Measurements from ENCODE around the gene NACC2. TPM values are rescaled to one million over a fixed set of nuclear protein-coding genes. Genes with fewer than 3 reads are reported as not detected.

The NACC2 gene
- total and polyA plus RNA-seq, 2 donors (not counting 3 experiments of a cell fraction or from before 2014, with no cell fraction given) = 15.8 to 27.1 TPM

DNA sequence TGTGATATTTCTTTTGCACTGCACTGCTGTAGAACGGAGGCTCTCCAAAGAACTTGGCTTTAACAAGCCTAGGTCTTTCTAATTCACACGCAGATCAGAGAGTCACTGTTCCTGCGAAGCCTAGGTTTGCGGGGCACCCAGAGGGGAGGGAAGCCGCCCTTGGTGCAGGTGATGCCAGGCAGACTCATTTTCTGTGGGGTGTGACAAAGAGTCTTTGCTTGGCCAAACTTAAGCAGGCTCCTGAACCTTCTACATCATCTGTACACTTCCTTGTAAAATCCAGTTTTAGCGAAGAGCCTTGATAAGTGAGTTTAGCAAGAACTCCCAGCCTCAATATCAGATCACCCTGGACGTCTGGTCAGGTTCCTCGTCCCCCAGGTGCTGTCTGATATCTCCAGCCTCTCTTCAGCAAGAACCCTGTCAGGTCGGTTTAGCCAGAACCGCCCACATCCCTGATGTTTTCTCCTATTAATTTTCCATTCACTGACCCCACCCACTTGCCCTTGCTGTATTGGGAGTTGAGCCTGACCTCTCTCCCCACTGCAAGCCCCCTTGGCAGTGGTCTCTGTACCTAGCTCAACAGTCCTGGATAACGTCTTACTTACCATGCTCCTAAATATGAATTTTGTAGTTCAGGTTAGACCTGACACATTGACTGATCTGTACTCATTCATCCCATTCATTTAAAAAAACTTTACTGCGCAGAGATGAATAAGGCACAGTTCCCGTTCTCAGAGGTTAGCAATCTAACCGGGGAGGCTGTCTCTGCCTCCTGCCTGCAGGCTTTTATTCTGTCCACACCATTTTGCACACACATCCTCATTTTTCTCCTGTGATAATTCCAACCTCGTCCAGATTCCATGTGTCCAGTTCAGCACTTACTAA, 133.0 kb downstream of the NACC2 start:
- POLR2A ChIA-PET = no interaction called here
- intact Hi-C loops (cut with micrococcal nuclease) = loop anchor here (2.0 to 10.0 kb wide), 6 partner anchors 55 to 360 kb away; partner anchors contain the start of gene CAMSAP1

More for the DNA sequence above, 133.0 kb downstream of the NACC2 start:
- DNase-seq (ENCODE audit: low read depth, low spot score) = no peak
- H3K79me2 ChIP-seq (ENCODE audit: control insufficient read depth, insufficient read depth, low read length) = peaks cover 22% of the 10 kb centered on the region
- BruUV-seq (replicated peaks) = no TSS peak
- H3K36me3 ChIP-seq (ENCODE audit: control insufficient read depth in 2 of 2, extremely low read depth in 1 of 2, insufficient read depth in 2 of 2, low read length in 2 of 2) = no peaks in the 10 kb centered on the region
- CTCF ChIA-PET = interaction anchor here (0.9 to 2.8 kb wide), 11 partner anchors 8 to 243 kb away, joined by 3 to 20 read pairs (median 4); partner anchors contain the start of gene NACC2
- peak; percentile 74 for FAIRE-seq
- H3K27me3 ChIP-seq (ENCODE audit: control insufficient read depth in 2 of 2, insufficient read depth in 2 of 2, low read length in 2 of 2) = no peaks in the 10 kb centered on the region
- no peaks in the 10 kb centered on the region for H3K9me1 ChIP-seq (replicated peaks; ENCODE audit: control insufficient read depth, extremely low read depth, insufficient read depth, low read length)
- no peak overlapping the region for H3K4me2 ChIP-seq (ENCODE audit: insufficient read depth, low read length)
- H3K27ac ChIP-seq (ENCODE audit: insufficient read depth, low read depth, low read length) = no peak overlapping the region
- H2AFZ ChIP-seq (ENCODE audit: low read depth, low read length) = peak overlapping the region; percentile 23
- no peak overlapping the region for H3K4me3 ChIP-seq (replicated peaks in 1 of 3; ENCODE audit: insufficient read depth in 1 of 3, low read depth in 1 of 3, low read length in 3 of 3)
- H4K20me1 ChIP-seq (replicated peaks; ENCODE audit: control insufficient read depth, extremely low read depth, insufficient read depth, low read length) = no peaks in the 10 kb centered on the region
- H3K9ac ChIP-seq (replicated peaks; ENCODE audit: extremely low read depth, insufficient read depth, low read length) = no peak overlapping the region
- H3K9me3 ChIP-seq (replicated peaks; ENCODE audit: control insufficient read depth, insufficient read depth, low read length) = no peaks in the 10 kb centered on the region
- no peak for TF ChIP-seq EZH2 (IDR thresholded peaks at IDR 0.05; ENCODE audit: borderline replicate concordance, low read depth, low read length, severe bottlenecking)
- TF ChIP-seq POLR2A (IDR thresholded peaks at IDR 0.05; ENCODE audit: low read depth, low read length) = no peak
- TF ChIP-seq, protein P1, sequence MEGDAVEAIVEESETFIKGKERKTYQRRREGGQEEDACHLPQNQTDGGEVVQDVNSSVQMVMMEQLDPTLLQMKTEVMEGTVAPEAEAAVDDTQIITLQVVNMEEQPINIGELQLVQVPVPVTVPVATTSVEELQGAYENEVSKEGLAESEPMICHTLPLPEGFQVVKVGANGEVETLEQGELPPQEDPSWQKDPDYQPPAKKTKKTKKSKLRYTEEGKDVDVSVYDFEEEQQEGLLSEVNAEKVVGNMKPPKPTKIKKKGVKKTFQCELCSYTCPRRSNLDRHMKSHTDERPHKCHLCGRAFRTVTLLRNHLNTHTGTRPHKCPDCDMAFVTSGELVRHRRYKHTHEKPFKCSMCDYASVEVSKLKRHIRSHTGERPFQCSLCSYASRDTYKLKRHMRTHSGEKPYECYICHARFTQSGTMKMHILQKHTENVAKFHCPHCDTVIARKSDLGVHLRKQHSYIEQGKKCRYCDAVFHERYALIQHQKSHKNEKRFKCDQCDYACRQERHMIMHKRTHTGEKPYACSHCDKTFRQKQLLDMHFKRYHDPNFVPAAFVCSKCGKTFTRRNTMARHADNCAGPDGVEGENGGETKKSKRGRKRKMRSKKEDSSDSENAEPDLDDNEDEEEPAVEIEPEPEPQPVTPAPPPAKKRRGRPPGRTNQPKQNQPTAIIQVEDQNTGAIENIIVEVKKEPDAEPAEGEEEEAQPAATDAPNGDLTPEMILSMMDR (IDR thresholded peaks at IDR 0.05; ENCODE audit: extremely low read depth in 1 of 2, insufficient read depth in 1 of 2, low read depth in 1 of 2, low read length in 2 of 2) = no peak
- TF ChIP-seq GATA2 (IDR thresholded peaks at IDR 0.05; ENCODE audit: insufficient read depth, insufficient read length, low read depth, low read length) = no peak
- no peak for TF ChIP-seq MYC (IDR thresholded peaks at IDR 0.05; ENCODE audit: low read depth, low read length)
- no peak for TF ChIP-seq POLR2AphosphoS5 (IDR thresholded peaks at IDR 0.05; ENCODE audit: insufficient read depth, low read depth, low read length)
- H3K4me1 ChIP-seq (ENCODE audit: control insufficient read depth, extremely low read depth, insufficient read depth, low read length) = peaks cover 8% of the 10 kb centered on the region
- dilution Hi-C loops (cut with MboI; ENCODE audit: extremely low pct_ligation_motif_present, low sequenced_read_pairs) = no loop called here
